Spleen (tissue), 7 donors: ENCODE data around the gene CCDC102A.

ENCODE experiments used
- CTCF ChIP-seq, 11 experiments: fragments of 200-600 bp in 7 of 11; fragments of 450-650 bp in 4 of 11; sonication (generic) in 4 of 11; IDR thresholded peaks in 8 of 11; conservative IDR thresholded peaks in 3 of 11; 1 replicate in 7 of 11; 2 replicates in 4 of 11; pipeline versions ENCODE4 v1.4.0 to v1.8.0; 2016 to 2021; ENCODE audit warnings: antibody characterized with exemption in 11 of 11, inconsistent platforms in 4 of 11, mild to moderate bottlenecking in 1 of 11
- POLR2A ChIP-seq, 3 donors: fragments of 450-650 bp; IDR thresholded peaks; one replicate each; pipeline ENCODE4 v1.5.1; 2017; ENCODE audit warnings: antibody characterized with exemption in 3 of 3, mild to moderate bottlenecking in 1 of 3
- donor health status: DM: no; HTN: no; CAD: no; lungs with moderate emphysema.
- donor health status: DM: no; HTN: no; CAD: no.
- donor health status: DM: no; HTN: no; CAD: no.

DNA sequence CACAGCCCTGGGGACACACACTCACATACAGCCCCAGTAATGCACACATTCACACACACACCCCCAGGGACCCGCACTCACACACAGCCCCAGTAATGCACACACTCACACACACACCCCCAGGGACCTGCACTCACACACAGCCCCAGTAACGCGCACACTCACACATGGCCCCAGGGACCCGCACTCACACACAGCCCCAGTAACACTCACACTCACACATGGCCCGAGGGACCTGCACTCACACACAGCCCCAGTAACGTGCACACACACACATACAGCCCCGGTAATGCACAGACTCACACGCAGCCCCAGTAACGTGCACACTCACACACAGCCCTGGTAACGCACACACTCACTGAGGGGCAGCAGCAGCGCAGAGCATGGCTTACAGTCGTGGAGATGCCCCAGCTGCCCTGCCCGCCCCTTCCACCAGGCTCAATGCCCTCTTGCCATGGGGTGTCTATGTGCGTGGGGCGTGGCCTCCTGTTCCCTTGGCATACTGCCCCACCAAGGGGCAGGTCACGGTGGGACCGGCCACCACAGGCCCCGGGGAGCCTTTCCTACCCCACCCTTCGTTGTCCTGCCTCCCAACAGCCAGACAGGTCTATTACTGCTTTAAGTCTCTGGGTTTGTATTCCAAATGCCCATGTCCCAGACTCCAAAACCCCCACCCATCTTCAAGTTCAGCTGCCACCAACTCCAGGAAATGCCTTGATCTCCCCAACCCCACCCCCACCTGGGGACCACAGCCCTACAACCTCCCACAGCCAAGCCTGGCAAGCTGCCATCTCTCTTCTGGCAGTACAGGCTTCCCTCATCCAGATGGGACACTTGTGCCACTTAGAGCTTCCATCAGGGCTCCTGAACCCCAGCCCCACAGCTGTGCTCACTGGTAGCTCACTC, 2.7 kb downstream of the CCDC102A start:
- no peak for TF ChIP-seq CTCF (IDR thresholded peaks at IDR 0.05 in 8 of 11, conservative IDR thresholded peaks at IDR 0.05 in 3 of 11)
- TF ChIP-seq POLR2A (IDR thresholded peaks at IDR 0.05) = no peak
